ENCODE data around the gene PAX5.

GRCh38 chr9:36903541-36904435, 130.3 kb downstream of the PAX5 start:
- no peak for TF ChIP-seq ZNF274 (IDR thresholded peaks at IDR 0.05; ENCODE audit: low read depth, low read length)
- TF ChIP-seq SUZ12 (IDR thresholded peaks at IDR 0.05; ENCODE audit: extremely low read depth, insufficient read depth, insufficient read length): no peak
- no peak for TF ChIP-seq YY1 (IDR thresholded peaks at IDR 0.05; ENCODE audit: insufficient read depth, insufficient read length)

Data from NT2/D1 (cell line).